HEK293 (cell line): ENCODE data around the gene NFIX.

ENCODE experiments used
- AEBP2 ChIP-seq: fragments of 450-650 bp; formaldehyde crosslinking; IDR thresholded peaks from 2 replicates; pipeline ENCODE4 v1.5.1; 2016; ENCODE audit warnings: missing biosample characterization, missing genetic modification characterization, borderline replicate concordance
- GFI1B ChIP-seq: fragments of 450-650 bp; formaldehyde crosslinking; IDR thresholded peaks from 2 replicates; pipeline ENCODE4 v1.5.1; 2016; ENCODE audit warnings: missing biosample characterization, missing genetic modification characterization
- INSM2 ChIP-seq: fragments of 450-650 bp; formaldehyde crosslinking; IDR thresholded peaks from 2 replicates; pipeline ENCODE4 v1.5.1; 2016; ENCODE audit warnings: missing biosample characterization, missing genetic modification characterization
- KLF1 ChIP-seq: fragments of 450-650 bp; formaldehyde crosslinking; IDR thresholded peaks from 2 replicates; pipeline ENCODE4 v1.5.1; 2016; ENCODE audit warnings: missing biosample characterization, missing genetic modification characterization
- KLF10 ChIP-seq: fragments of 450-650 bp; IDR thresholded peaks from 2 replicates; pipeline ENCODE4 v1.5.1; 2018; ENCODE audit warnings: missing biosample characterization, mild to moderate bottlenecking, missing genetic modification characterization
- KLF9 ChIP-seq: fragments of 450-650 bp; formaldehyde crosslinking; IDR thresholded peaks from 2 replicates; pipeline ENCODE4 v1.5.1; 2016; ENCODE audit warnings: missing biosample characterization, missing genetic modification characterization, low read depth
- MZF1 ChIP-seq: fragments of 450-650 bp; formaldehyde crosslinking; IDR thresholded peaks from 2 replicates; pipeline ENCODE4 v1.5.1; 2017; ENCODE audit warnings: missing biosample characterization, missing genetic modification characterization, borderline replicate concordance
- PRDM2 ChIP-seq: fragments of 450-650 bp; formaldehyde crosslinking; IDR thresholded peaks from 2 replicates; pipeline ENCODE4 v1.5.1; 2016; ENCODE audit warnings: missing biosample characterization, missing genetic modification characterization, borderline replicate concordance
- SP2 ChIP-seq: fragments of 450-650 bp; formaldehyde crosslinking; IDR thresholded peaks from 2 replicates; pipeline ENCODE4 v1.5.1; 2016; ENCODE audit warnings: missing biosample characterization, missing genetic modification characterization
- WT1 ChIP-seq: fragments of 450-650 bp; formaldehyde crosslinking; IDR thresholded peaks from 2 replicates; pipeline ENCODE4 v1.5.1; 2016; ENCODE audit warnings: missing biosample characterization, missing genetic modification characterization
- ZEB2 ChIP-seq: fragments of 450-650 bp; formaldehyde crosslinking; IDR thresholded peaks from 2 replicates; pipeline ENCODE4 v1.5.1; 2016; ENCODE audit warnings: missing biosample characterization, missing genetic modification characterization
- ZNF133 ChIP-seq: fragments of 450-650 bp; formaldehyde crosslinking; IDR thresholded peaks from 2 replicates; pipeline ENCODE4 v1.5.1; 2016; ENCODE audit warnings: missing biosample characterization, missing genetic modification characterization
- ZNF223 ChIP-seq: fragments of 450-650 bp; formaldehyde crosslinking; IDR thresholded peaks from 2 replicates; pipeline ENCODE4 v1.5.1; 2016; ENCODE audit warnings: missing biosample characterization, missing genetic modification characterization
- ZNF24 ChIP-seq: fragments of 450-650 bp; formaldehyde crosslinking; IDR thresholded peaks from 2 replicates; pipeline ENCODE4 v1.5.1; 2016; ENCODE audit warnings: missing biosample characterization, missing genetic modification characterization
- ZNF341 ChIP-seq: fragments of 450-650 bp; formaldehyde crosslinking; IDR thresholded peaks from 2 replicates; pipeline ENCODE4; 2016; ENCODE audit warnings: low read depth, missing biosample characterization, missing genetic modification characterization
- ZNF362 ChIP-seq: fragments of 450-650 bp; formaldehyde crosslinking; IDR thresholded peaks from 2 replicates; pipeline ENCODE4 v1.5.1; 2016; ENCODE audit warnings: missing biosample characterization, missing genetic modification characterization
- ZNF394 ChIP-seq: fragments of 450-650 bp; formaldehyde crosslinking; IDR thresholded peaks from 2 replicates; pipeline ENCODE4 v1.5.1; 2016; ENCODE audit warnings: missing biosample characterization, missing genetic modification characterization, mild to moderate bottlenecking, moderate library complexity, borderline replicate concordance
- ZNF513 ChIP-seq: fragments of 450-650 bp; IDR thresholded peaks from 2 replicates; pipeline ENCODE4 v1.5.1; 2018; ENCODE audit warnings: missing biosample characterization, missing genetic modification characterization
- ZNF530 ChIP-seq: fragments of 450-650 bp; formaldehyde crosslinking; IDR thresholded peaks from 2 replicates; pipeline ENCODE4 v1.5.1; 2016; ENCODE audit warnings: low read depth, missing biosample characterization, missing genetic modification characterization
- ZNF548 ChIP-seq: fragments of 450-650 bp; formaldehyde crosslinking; IDR thresholded peaks from 2 replicates; pipeline ENCODE4 v1.5.1; 2016; ENCODE audit warnings: missing biosample characterization, missing genetic modification characterization
- ZNF549 ChIP-seq: fragments of 450-650 bp; IDR thresholded peaks from 2 replicates; pipeline ENCODE4 v1.5.1; 2018; ENCODE audit warnings: missing biosample characterization, missing genetic modification characterization, mild to moderate bottlenecking, inconsistent platforms, moderate library complexity
- ZNF555 ChIP-seq: fragments of 450-650 bp; formaldehyde crosslinking; conservative IDR thresholded peaks from 2 replicates; pipeline ENCODE4 v1.5.1; 2017; ENCODE audit warnings: missing biosample characterization, mild to moderate bottlenecking, missing genetic modification characterization, inconsistent platforms
- ZNF600 ChIP-seq: fragments of 450-650 bp; formaldehyde crosslinking; IDR thresholded peaks from 2 replicates; pipeline ENCODE4 v1.5.1; 2016; ENCODE audit warnings: missing biosample characterization, missing genetic modification characterization
- ZNF639 ChIP-seq: fragments of 450-650 bp; formaldehyde crosslinking; IDR thresholded peaks from 2 replicates; pipeline ENCODE4 v1.5.1; 2016; ENCODE audit warnings: missing biosample characterization, missing genetic modification characterization
- ZNF660 ChIP-seq: fragments of 450-650 bp; IDR thresholded peaks from 2 replicates; pipeline ENCODE4 v1.5.1; 2018; ENCODE audit warnings: missing biosample characterization, mild to moderate bottlenecking, missing genetic modification characterization
- ZNF768 ChIP-seq: fragments of 450-650 bp; formaldehyde crosslinking; IDR thresholded peaks from 2 replicates; pipeline ENCODE4 v1.5.1; 2018; ENCODE audit warnings: missing biosample characterization, mild to moderate bottlenecking, missing genetic modification characterization
- ZXDB ChIP-seq: fragments of 450-650 bp; formaldehyde crosslinking; IDR thresholded peaks from 2 replicates; pipeline ENCODE4 v1.5.1; 2016; ENCODE audit warnings: missing biosample characterization, missing genetic modification characterization

Gene NFIX

GRCh38 chr19:12945479-12946091, 49.7 kb upstream of the NFIX start, which contains the start of gene RAD23A (continued):
- TF ChIP-seq AEBP2 (tag by site-specific recombination) (no peak), KLF10 (tag by site-specific recombination) (peak; percentile 58), WT1 (tag by site-specific recombination) (peak; percentile 23; the same call in 1 of the 2 replicates), ZXDB (tag by site-specific recombination) (peak; percentile 63), ZNF133 (tag by site-specific recombination) (no peak), ZNF341 (tag by site-specific recombination) (no peak), ZNF394 (tag by site-specific recombination) (no peak), GFI1B (tag by site-specific recombination) (no peak), KLF1 (no peak), MZF1 (no peak), ZNF24 (tag by site-specific recombination) (0 out of 2 replicates have a peak, but pooled peaks have one; percentile 30), SP2 (peak; percentile 86), ZNF660 (peak; percentile 69), ZNF223 (tag by site-specific recombination) (no peak), PRDM2 (no peak), INSM2 (tag by site-specific recombination) (peak; percentile 53; the same call in 1 of the 2 replicates), ZEB2 (0 out of 2 replicates have a peak, but pooled peaks have one; percentile 35), ZNF548 (tag by site-specific recombination) (no peak), ZNF549 (tag by site-specific recombination) (no peak), ZNF639 (tag by site-specific recombination) (no peak; the same call in 1 of the 2 replicates), ZNF600 (tag by site-specific recombination) (no peak), ZNF513 (tag by site-specific recombination) (no peak), ZNF362 (tag by site-specific recombination) (no peak), ZNF555 (tag by site-specific recombination) (no peak), ZNF768 (no peak), ZNF530 (tag by site-specific recombination) (no peak), KLF9 (peak; percentile 67)
